LNCaP clone FGC (cell line): ENCODE results near the gene WDR35.
"Not testable (repeated sequence)": the region's sequence is repeated elsewhere in the genome, so short reads cannot be mapped to it uniquely, and the experiment has no call there.

ENCODE experiments used
- DNase-seq: peaks from one replicate; pipeline ENCODE4 v3.0.0-alpha.2; 2011; ENCODE audit warnings: low read depth
- H3K4me3 ChIP-seq: 2 replicates; pipeline ENCODE4 v1.5.1; 2011; ENCODE audit warnings: mild to moderate bottlenecking, low read depth, low read length, control low read depth
- CTCF ChIP-seq: IDR thresholded peaks from 2 replicates; pipeline ENCODE4 v1.5.1; 2012; ENCODE audit warnings: mild to moderate bottlenecking; ENCODE audit not compliant: control insufficient read depth, insufficient read depth; ENCODE audit errors: extremely low read depth

The WDR35 gene

GRCh38 chr2:19881221-19881907, 108.5 kb downstream of the WDR35 start:
- TF ChIP-seq CTCF: no peak
- DNase-seq: no peak
- no peak overlapping the region for H3K4me3 ChIP-seq

GRCh38 chr2:19880191-19880590, 109.7 kb downstream of the WDR35 start:
- DNase-seq, H3K4me3 ChIP-seq: not testable (repeated sequence)

GRCh38 chr2:19879120-19879519, 110.8 kb downstream of the WDR35 start:
- DNase-seq: no peak
- TF ChIP-seq CTCF: no peak

GRCh38 chr2:19878268-19879046, 111.4 kb downstream of the WDR35 start:
- no peak overlapping the region for H3K4me3 ChIP-seq
- TF ChIP-seq CTCF: no peak
- no peak for DNase-seq

More at GRCh38 chr2:19879120-19879519, 110.8 kb downstream of the WDR35 start:
- no peak overlapping the region for H3K4me3 ChIP-seq

- no peak for TF ChIP-seq CTCF
- H3K4me3 ChIP-seq: no peak overlapping the region
- no peak for DNase-seq
These were observed 113.2 kb downstream of the WDR35 start for GRCh38 chr2:19876751-19877150.

- TF ChIP-seq CTCF: no peak
- no peak for DNase-seq
- no peak overlapping the region for H3K4me3 ChIP-seq
These were observed 114.6 kb downstream of the WDR35 start for GRCh38 chr2:19875280-19875679.

- peak; percentile 46 for DNase-seq
- no peak overlapping the region for H3K4me3 ChIP-seq
- no peak for TF ChIP-seq CTCF
These were observed 115.2 kb downstream of the WDR35 start for GRCh38 chr2:19874726-19875125.
